HG02870 (cell line): ENCODE measurements around the gene TPRA1.
"Not testable (repeated sequence)": the region's sequence is repeated elsewhere in the genome, so short reads cannot be mapped to it uniquely, and the experiment has no call there.

Experiments used
- ATAC-seq: cut with Tn5 transposase; IDR thresholded peaks from one replicate; pipeline ENCODE4 v1.9.1; 2021; ENCODE audit warnings: mild to moderate bottlenecking, moderate library complexity; ENCODE audit not compliant: unreplicated experiment

The TPRA1 gene

GRCh38 chr3:127616836-127617605 lies 26.5 kb upstream of the TPRA1 start:
- ATAC-seq = no peak

GRCh38 chr3:127615631-127616305 lies 25.2 kb upstream of the TPRA1 start:
- ATAC-seq = no peak

- ATAC-seq = no peak
These were observed 24.5 kb upstream of the TPRA1 start for GRCh38 chr3:127614928-127615589.

GRCh38 chr3:127613406-127613805 lies 22.9 kb upstream of the TPRA1 start:
- ATAC-seq = no peak

- no peak for ATAC-seq
These were observed 22.4 kb upstream of the TPRA1 start for GRCh38 chr3:127612966-127613365.

GRCh38 chr3:127611251-127611650 lies 20.7 kb upstream of the TPRA1 start:
- no peak for ATAC-seq

- ATAC-seq = no peak
These were observed 19.6 kb upstream of the TPRA1 start for GRCh38 chr3:127610105-127610504.

- ATAC-seq = no peak
These were observed 17.8 kb upstream of the TPRA1 start for GRCh38 chr3:127608362-127608718.

- ATAC-seq = no peak
These were observed 17.3 kb upstream of the TPRA1 start for GRCh38 chr3:127607675-127608361.

- no peak for ATAC-seq
These were observed 16.6 kb upstream of the TPRA1 start for GRCh38 chr3:127606981-127607595.

GRCh38 chr3:127606086-127606805 lies 15.7 kb upstream of the TPRA1 start:
- no peak for ATAC-seq

- ATAC-seq = not testable (repeated sequence)
These were observed 15.0 kb upstream of the TPRA1 start for GRCh38 chr3:127605547-127605946.

- ATAC-seq = no peak
These were observed 14.1 kb upstream of the TPRA1 start for GRCh38 chr3:127604546-127605165.

- no peak for ATAC-seq
These were observed 13.5 kb upstream of the TPRA1 start for GRCh38 chr3:127604035-127604434.

GRCh38 chr3:127600749-127601456 lies 10.4 kb upstream of the TPRA1 start:
- ATAC-seq = no peak

- ATAC-seq = no peak
These were observed 8.5 kb upstream of the TPRA1 start for GRCh38 chr3:127598841-127599570.

GRCh38 chr3:127597020-127597771 lies 6.7 kb upstream of the TPRA1 start:
- no peak for ATAC-seq

- no peak for ATAC-seq
These were observed 4.8 kb upstream of the TPRA1 start for GRCh38 chr3:127595303-127595702.
